GM20000 (cell line): ENCODE data around the gene TRAPPC6A.

ENCODE experiments used
- DNase-seq: peaks from one replicate; pipeline ENCODE4 v3.0.0; 2012; ENCODE audit warnings: low spot score
- CTCF ChIP-seq: IDR thresholded peaks from 2 replicates; pipeline ENCODE4 v1.5.1; 2012; ENCODE audit warnings: mild to moderate bottlenecking, control low read depth; ENCODE audit errors: extremely low read depth, missing control alignments

TRAPPC6A gene

GRCh38 chr19:45175515-45176345, 2.3 kb downstream of the TRAPPC6A start:
- no peak for TF ChIP-seq CTCF
- DNase-seq = no peak

GRCh38 chr19:45173816-45174215, 4.2 kb downstream of the TRAPPC6A start:
- DNase-seq = no peak
- no peak for TF ChIP-seq CTCF

- TF ChIP-seq CTCF = no peak
Measured at GRCh38 chr19:45172611-45173208, 5.3 kb downstream of the TRAPPC6A start.

GRCh38 chr19:45172173-45172572, 5.9 kb downstream of the TRAPPC6A start:
- no peak for TF ChIP-seq CTCF
- no peak for DNase-seq

More at GRCh38 chr19:45172611-45173208, 5.3 kb downstream of the TRAPPC6A start:
- DNase-seq = no peak

- TF ChIP-seq CTCF = no peak
- DNase-seq = no peak
Measured at GRCh38 chr19:45171211-45171623, 6.8 kb downstream of the TRAPPC6A start.

- DNase-seq = no peak
- TF ChIP-seq CTCF = no peak
Measured at GRCh38 chr19:45170146-45171106, 7.6 kb downstream of the TRAPPC6A start.

- no peak for DNase-seq
- TF ChIP-seq CTCF = no peak
Measured at GRCh38 chr19:45169602-45170001, 8.4 kb downstream of the TRAPPC6A start.
